Mesodermal cell (in vitro differentiated cells): Measurements from ENCODE around the gene CCDC127.

Experiments used
- H3K27ac ChIP-seq: 2 replicates; pipeline ENCODE4 v1.7.0; 2013; ENCODE audit warnings: mild to moderate bottlenecking, low read depth, low read length, moderate library complexity; ENCODE audit not compliant: severe bottlenecking
- H3K36me3 ChIP-seq: 2 replicates; pipeline ENCODE4 v1.7.1; 2013; ENCODE audit warnings: mild to moderate bottlenecking, low read length, moderate library complexity; ENCODE audit not compliant: control insufficient read depth, insufficient read depth
- H3K4me1 ChIP-seq: one replicate; pipeline ENCODE4 v1.7.1; 2013; ENCODE audit warnings: mild to moderate bottlenecking, low read length; ENCODE audit not compliant: insufficient read depth, control insufficient read depth, poor library complexity, severe bottlenecking
- H3K4me3 ChIP-seq: 2 replicates; pipeline ENCODE4 v1.7.0; 2013; ENCODE audit warnings: low read length, control low read depth, mild to moderate bottlenecking; ENCODE audit not compliant: insufficient read depth, poor library complexity, severe bottlenecking; ENCODE audit errors: extremely low read depth
- H3K9me3 ChIP-seq: 2 replicates; pipeline ENCODE4 v1.7.1; 2013; ENCODE audit warnings: mild to moderate bottlenecking, low read length, moderate library complexity; ENCODE audit not compliant: control insufficient read depth
- WGBS, 2 experiments: methylation state at CpG; one replicate each; pipeline ENCODE4 v1.1.5; 2013; ENCODE audit warnings: missing lambda C conversion rate in 2 of 2; ENCODE audit not compliant: insufficient coverage in 2 of 2; 5-methylcytosine and 5-hydroxymethylcytosine counted together

The CCDC127 gene

GRCh38 chr5:180286-180918, 37.6 kb downstream of the CCDC127 start:
- H3K4me3 ChIP-seq, result no peak overlapping the region
- H3K27ac ChIP-seq, result peak overlapping the region; percentile 23
- no peaks in the 10 kb centered on the region for H3K9me3 ChIP-seq
- no peaks in the 10 kb centered on the region for H3K36me3 ChIP-seq
- 82 to 85% methylated on average over 12 to 13 of the region's 13 CpGs for WGBS, 2 experiments
- H3K4me1 ChIP-seq, result peaks cover 5% of the 10 kb centered on the region

GRCh38 chr5:179401-179800, 38.6 kb downstream of the CCDC127 start:
- Histone ChIP-seq H3K9me3 (no peaks in the 10 kb centered on the region), H3K4me1 (peaks cover 5% of the 10 kb centered on the region), H3K4me3 (no peak overlapping the region), H3K36me3 (no peaks in the 10 kb centered on the region), H3K27ac (no peak overlapping the region)
- WGBS, 2 experiments, result 90% methylated on average over 9 of the region's 9 CpGs

GRCh38 chr5:178110-178509, 39.8 kb downstream of the CCDC127 start:
- H3K4me1 ChIP-seq, result peaks cover 5% of the 10 kb centered on the region
- 87 to 92% methylated on average over 5 of the region's 5 CpGs for WGBS, 2 experiments
- H3K4me3 ChIP-seq, result no peak overlapping the region
- no peaks in the 10 kb centered on the region for H3K9me3 ChIP-seq
- H3K36me3 ChIP-seq, result no peaks in the 10 kb centered on the region
- no peak overlapping the region for H3K27ac ChIP-seq

GRCh38 chr5:176296-176823, 41.6 kb downstream of the CCDC127 start:
- no peaks in the 10 kb centered on the region for H3K9me3 ChIP-seq
- no peak overlapping the region for H3K27ac ChIP-seq
- H3K4me3 ChIP-seq, result no peak overlapping the region
- peaks cover 5% of the 10 kb centered on the region for H3K4me1 ChIP-seq
- 80 to 88% methylated on average over 11 of the region's 11 CpGs for WGBS, 2 experiments
- no peaks in the 10 kb centered on the region for H3K36me3 ChIP-seq

- WGBS, 2 experiments, result 92 to 93% methylated on average over 12 to 16 of the region's 16 CpGs
- no peaks in the 10 kb centered on the region for H3K9me3 ChIP-seq
- H3K4me1 ChIP-seq, result peaks cover 5% of the 10 kb centered on the region
- H3K27ac ChIP-seq, result no peak overlapping the region
- H3K4me3 ChIP-seq, result no peak overlapping the region
- no peaks in the 10 kb centered on the region for H3K36me3 ChIP-seq
Observed at GRCh38 chr5:174876-175465, 43.0 kb downstream of the CCDC127 start.

- H3K9me3 ChIP-seq, result no peaks in the 10 kb centered on the region
- H3K27ac ChIP-seq, result no peak overlapping the region
- 91% methylated on average over 3 to 5 of the region's 5 CpGs for WGBS, 2 experiments
- H3K4me3 ChIP-seq, result no peak overlapping the region
- no peaks in the 10 kb centered on the region for H3K36me3 ChIP-seq
- H3K4me1 ChIP-seq, result peaks cover 5% of the 10 kb centered on the region
Observed at GRCh38 chr5:174291-174600, 43.7 kb downstream of the CCDC127 start.

GRCh38 chr5:173392-174290, 44.3 kb downstream of the CCDC127 start:
- Histone ChIP-seq H3K4me3 (no peak overlapping the region), H3K4me1 (peaks cover 5% of the 10 kb centered on the region), H3K9me3 (no peaks in the 10 kb centered on the region), H3K27ac (no peak overlapping the region), H3K36me3 (no peaks in the 10 kb centered on the region)
- WGBS, 2 experiments, result 88 to 90% methylated on average over 16 to 20 of the region's 22 CpGs

GRCh38 chr5:172841-173251, 45.1 kb downstream of the CCDC127 start:
- peaks cover 5% of the 10 kb centered on the region for H3K4me1 ChIP-seq
- no peaks in the 10 kb centered on the region for H3K36me3 ChIP-seq
- no peak overlapping the region for H3K27ac ChIP-seq
- no peak overlapping the region for H3K4me3 ChIP-seq
- WGBS, 2 experiments, result 79 to 80% methylated on average over 15 to 16 of the region's 17 CpGs
- no peaks in the 10 kb centered on the region for H3K9me3 ChIP-seq

GRCh38 chr5:172421-172820, 45.5 kb downstream of the CCDC127 start:
- H3K4me3 ChIP-seq, result no peak overlapping the region
- WGBS, 2 experiments, result 95 to 96% methylated on average over 13 of the region's 13 CpGs
- H3K9me3 ChIP-seq, result no peaks in the 10 kb centered on the region
- no peak overlapping the region for H3K27ac ChIP-seq
- H3K36me3 ChIP-seq, result no peaks in the 10 kb centered on the region
- peaks cover 5% of the 10 kb centered on the region for H3K4me1 ChIP-seq

GRCh38 chr5:171801-172331, 46.1 kb downstream of the CCDC127 start:
- no peaks in the 10 kb centered on the region for H3K36me3 ChIP-seq
- H3K27ac ChIP-seq, result no peak overlapping the region
- peaks cover 5% of the 10 kb centered on the region for H3K4me1 ChIP-seq
- H3K9me3 ChIP-seq, result no peaks in the 10 kb centered on the region
- no peak overlapping the region for H3K4me3 ChIP-seq
- WGBS, 2 experiments, result 90 to 91% methylated on average over 20 to 23 of the region's 23 CpGs
